CD4-positive, alpha-beta T cell (primary cell): ENCODE measurements around the gene LPAR1. TPM values are rescaled to one million over a fixed set of nuclear protein-coding genes. Genes with fewer than 3 reads are reported as not detected.

Experiments used
- ATAC-seq: fragments of 200-7000 bp; cut with Tn5 transposase; one replicate; pipeline ENCODE4 v1.10.0; 2022; ENCODE audit warnings: mild to moderate bottlenecking; ENCODE audit not compliant: poor library complexity
- CTCF ChIA-PET: fragments of 350-600 bp; sonication (Branson Sonifier 250); formaldehyde crosslinking; loops from one replicate; lab custom pipeline; 2021; ENCODE audit warnings: antibody characterized with exemption, inconsistent platforms; lab: Charles Lee
- POLR2A ChIA-PET: fragments of 350-600 bp; sonication (Branson Sonifier 250); formaldehyde crosslinking; loops from one replicate; lab custom pipeline; 2021; ENCODE audit warnings: antibody characterized with exemption, inconsistent platforms; lab: Charles Lee
- DNase-seq, 14 experiments: peaks; one replicate each; pipeline ENCODE4 v3.0.0-alpha.2; 2013 to 2020; ENCODE audit warnings: mixed read lengths in 2 of 14
- H3K27ac ChIP-seq, 2 donors: one replicate each; pipeline versions ENCODE4 v1.5.1 to v1.7.0; 2013; ENCODE audit warnings: low read length in 2 of 2, low read depth in 1 of 2, mild to moderate bottlenecking in 1 of 2
- H3K27me3 ChIP-seq, 2 experiments: 1 replicate in 1 of 2; 2 replicates in 1 of 2; pipeline versions ENCODE4 v1.6.1 to v1.7.0; 2013; ENCODE audit warnings: low read length in 2 of 2, control low read depth in 1 of 2, mild to moderate bottlenecking in 1 of 2, moderate library complexity in 1 of 2; ENCODE audit not compliant: insufficient read depth in 2 of 2, control insufficient read depth in 1 of 2
- H3K36me3 ChIP-seq: one replicate; pipeline ENCODE4 v1.6.1; 2013; ENCODE audit warnings: low read length, control low read depth; ENCODE audit not compliant: insufficient read depth
- H3K4me1 ChIP-seq: one replicate; pipeline ENCODE4 v1.6.1; 2013; ENCODE audit warnings: low read length, control low read depth; ENCODE audit not compliant: insufficient read depth
- H3K4me3 ChIP-seq: one replicate; pipeline ENCODE4 v1.5.1; 2013; ENCODE audit warnings: mild to moderate bottlenecking, low read length, moderate library complexity
- H3K9me3 ChIP-seq, 2 experiments: 1 replicate in 1 of 2; 2 replicates in 1 of 2; pipeline versions ENCODE4 v1.6.1 to v1.7.0; 2013; ENCODE audit warnings: low read length in 2 of 2, mild to moderate bottlenecking in 2 of 2, control low read depth in 1 of 2, moderate library complexity in 1 of 2; ENCODE audit not compliant: control insufficient read depth in 1 of 2, insufficient read depth in 1 of 2
- H3K27ac Mint-ChIP-seq: one replicate; pipeline ENCODE4 v1.8.0; 2020; ENCODE audit warnings: mixed read lengths
- H3K27me3 Mint-ChIP-seq: one replicate; pipeline ENCODE4 v1.8.0; 2021; ENCODE audit warnings: mixed read lengths
- H3K36me3 Mint-ChIP-seq: one replicate; pipeline ENCODE4 v1.8.0; 2021; ENCODE audit warnings: low read depth, mixed read lengths
- H3K4me1 Mint-ChIP-seq: one replicate; pipeline ENCODE4 v1.8.0; 2021; ENCODE audit warnings: low read depth, mixed read lengths
- H3K4me3 Mint-ChIP-seq: one replicate; pipeline ENCODE4 v1.8.0; 2020; ENCODE audit warnings: mild to moderate bottlenecking, mixed read lengths
- H3K9me3 Mint-ChIP-seq: one replicate; pipeline ENCODE4 v1.8.0; 2020; ENCODE audit warnings: mixed read lengths
- intact Hi-C, 2 experiments: fragments of 100-400 bp; cut with DNase I in 1 of 2; cut with micrococcal nuclease in 1 of 2; formaldehyde crosslinking; loops; one replicate each; pipeline versions ENCODE4 v1.15.1 to v1.9.0; 2023 to 2025; cut with DNase I, micrococcal nuclease
- total RNA-seq, 174 experiments: library from RNA in 2 of 174; stranded (reverse) in 2 of 174; gene quantifications; one replicate each; pipeline ENCODE4 v1.2.3 and lab custom pipeline; 2021 to 2026
- TF ChIP-seq, protein P1 (sequence below): fragments of 200-600 bp; IDR thresholded peaks from one replicate; pipeline ENCODE4 v1.8.0; 2022; ENCODE audit warnings: antibody characterized with exemption, mild to moderate bottlenecking

LPAR1 gene
- total RNA-seq, 2 experiments from 2014 or later: not detected

DNA sequence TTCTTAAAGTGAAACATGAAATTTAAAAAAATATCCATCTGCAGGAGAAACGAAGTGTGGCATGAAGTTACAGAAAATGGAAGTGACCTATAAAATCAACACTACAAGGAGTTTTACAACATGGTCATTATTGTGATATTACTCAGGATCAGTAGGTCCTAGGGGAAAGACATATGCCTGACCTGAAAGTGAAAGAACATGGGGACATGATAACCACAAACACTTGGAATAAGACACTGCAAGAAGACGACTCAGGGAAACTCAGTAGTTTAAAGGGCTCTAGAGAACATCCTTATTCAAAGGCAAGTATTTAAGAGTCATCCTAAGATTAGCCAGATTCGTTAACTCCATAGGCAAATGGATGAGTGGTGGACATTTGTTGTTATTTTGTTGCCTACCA, 19.9 kb upstream of the LPAR1 start:
- no peak overlapping the region for H3K27ac ChIP-seq
- intact Hi-C loops: no loop called here
- H3K4me3 ChIP-seq: no peak overlapping the region
- no peaks in the 10 kb centered on the region for H3K4me1 ChIP-seq
- ChIA-PET CTCF (no interaction called here), POLR2A (no interaction called here)
- DNase-seq (no peak), ATAC-seq (no peak)
- Mint-ChIP-seq H3K27ac (no peak overlapping the region), H3K4me3 (no peak overlapping the region), H3K4me1 (no peaks in the 10 kb centered on the region), H3K27me3 (peaks cover 9% of the 10 kb centered on the region), H3K9me3 (no peaks in the 10 kb centered on the region), H3K36me3 (no peaks in the 10 kb centered on the region)
- TF ChIP-seq, protein P1, sequence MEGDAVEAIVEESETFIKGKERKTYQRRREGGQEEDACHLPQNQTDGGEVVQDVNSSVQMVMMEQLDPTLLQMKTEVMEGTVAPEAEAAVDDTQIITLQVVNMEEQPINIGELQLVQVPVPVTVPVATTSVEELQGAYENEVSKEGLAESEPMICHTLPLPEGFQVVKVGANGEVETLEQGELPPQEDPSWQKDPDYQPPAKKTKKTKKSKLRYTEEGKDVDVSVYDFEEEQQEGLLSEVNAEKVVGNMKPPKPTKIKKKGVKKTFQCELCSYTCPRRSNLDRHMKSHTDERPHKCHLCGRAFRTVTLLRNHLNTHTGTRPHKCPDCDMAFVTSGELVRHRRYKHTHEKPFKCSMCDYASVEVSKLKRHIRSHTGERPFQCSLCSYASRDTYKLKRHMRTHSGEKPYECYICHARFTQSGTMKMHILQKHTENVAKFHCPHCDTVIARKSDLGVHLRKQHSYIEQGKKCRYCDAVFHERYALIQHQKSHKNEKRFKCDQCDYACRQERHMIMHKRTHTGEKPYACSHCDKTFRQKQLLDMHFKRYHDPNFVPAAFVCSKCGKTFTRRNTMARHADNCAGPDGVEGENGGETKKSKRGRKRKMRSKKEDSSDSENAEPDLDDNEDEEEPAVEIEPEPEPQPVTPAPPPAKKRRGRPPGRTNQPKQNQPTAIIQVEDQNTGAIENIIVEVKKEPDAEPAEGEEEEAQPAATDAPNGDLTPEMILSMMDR: no peak
- no peaks in the 10 kb centered on the region for H3K9me3 ChIP-seq
- H3K27me3 ChIP-seq: no peaks in the 10 kb centered on the region
- no peaks in the 10 kb centered on the region for H3K36me3 ChIP-seq

GRCh38 chr9:111056538-111056937, 18.3 kb upstream of the LPAR1 start:
- no peaks in the 10 kb centered on the region for H3K4me1 ChIP-seq
- Mint-ChIP-seq H3K36me3 (no peaks in the 10 kb centered on the region), H3K4me1 (no peaks in the 10 kb centered on the region), H3K4me3 (no peak overlapping the region), H3K27ac (no peak overlapping the region), H3K27me3 (peaks cover 8% of the 10 kb centered on the region), H3K9me3 (no peaks in the 10 kb centered on the region)
- no peaks in the 10 kb centered on the region for H3K27me3 ChIP-seq
- ATAC-seq (no peak), DNase-seq (no peak)
- H3K36me3 ChIP-seq: no peaks in the 10 kb centered on the region
- ChIA-PET CTCF (no interaction called here), POLR2A (no interaction called here)
- H3K4me3 ChIP-seq: no peak overlapping the region
- H3K9me3 ChIP-seq: no peaks in the 10 kb centered on the region
- no peak overlapping the region for H3K27ac ChIP-seq
- intact Hi-C loops: no loop called here
- TF ChIP-seq, protein P1: no peak

DNA sequence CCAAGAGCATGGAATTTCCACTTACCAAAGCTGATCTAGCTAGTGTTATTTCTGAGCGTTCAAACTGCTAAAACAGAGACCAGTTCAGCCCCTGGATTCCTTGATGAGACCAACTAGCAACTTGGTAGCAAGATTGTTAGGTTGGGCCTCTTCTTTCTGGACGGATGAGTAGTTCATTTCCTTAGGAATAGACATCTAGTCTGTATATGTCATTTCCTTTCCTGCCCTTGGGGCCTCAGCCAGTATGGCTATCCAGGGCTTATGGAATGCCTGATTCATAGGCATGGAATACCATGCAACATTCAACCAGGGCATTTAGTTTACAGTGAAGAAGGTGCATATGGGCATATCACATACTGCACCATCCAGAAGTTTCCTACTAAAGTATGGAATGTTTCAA, 14.5 kb upstream of the LPAR1 start:
- peaks cover 0 to 4% of the 10 kb centered on the region in 2 experiments for H3K9me3 ChIP-seq
- POLR2A ChIA-PET: no interaction called here

More for the DNA sequence above, 14.5 kb upstream of the LPAR1 start:
- CTCF ChIA-PET: no interaction called here
- TF ChIP-seq, protein P1: no peak
- DNase-seq (no peak), ATAC-seq (no peak)
- H3K4me3 ChIP-seq: no peak overlapping the region
- no peaks in the 10 kb centered on the region for H3K27me3 ChIP-seq
- H3K4me3 Mint-ChIP-seq: no peak overlapping the region
- no peaks in the 10 kb centered on the region for H3K4me1 Mint-ChIP-seq
- intact Hi-C loops: no loop called here
- no peaks in the 10 kb centered on the region for H3K9me3 Mint-ChIP-seq
- H3K27ac ChIP-seq: no peak overlapping the region
- no peak overlapping the region for H3K27ac Mint-ChIP-seq
- no peaks in the 10 kb centered on the region for H3K36me3 ChIP-seq
- H3K4me1 ChIP-seq: no peaks in the 10 kb centered on the region
- no peaks in the 10 kb centered on the region for H3K27me3 Mint-ChIP-seq
- no peaks in the 10 kb centered on the region for H3K36me3 Mint-ChIP-seq
